GM19023 (cell line): ENCODE results near the gene CNPY1.

Source experiments
- ATAC-seq: cut with Tn5 transposase; IDR thresholded peaks from one replicate; pipeline ENCODE4 v1.9.1; 2021; ENCODE audit warnings: mild to moderate bottlenecking, moderate library complexity; ENCODE audit not compliant: unreplicated experiment

The CNPY1 gene

GRCh38 chr7:155514296-155514695, 32.1 kb downstream of the CNPY1 start:
- ATAC-seq, result no peak

- no peak for ATAC-seq
Measured at GRCh38 chr7:155513543-155514285, 32.6 kb downstream of the CNPY1 start.

GRCh38 chr7:155512246-155512887, 34.0 kb downstream of the CNPY1 start:
- ATAC-seq, result no peak

- no peak for ATAC-seq
Measured at GRCh38 chr7:155511702-155511996, 34.7 kb downstream of the CNPY1 start.

GRCh38 chr7:155510975-155511701, 35.2 kb downstream of the CNPY1 start:
- ATAC-seq, result no peak

GRCh38 chr7:155509725-155510551, 36.4 kb downstream of the CNPY1 start:
- ATAC-seq, result no peak

GRCh38 chr7:155509359-155509724, 37.0 kb downstream of the CNPY1 start:
- no peak for ATAC-seq

- ATAC-seq, result no peak
Measured at GRCh38 chr7:155508376-155509358, 37.7 kb downstream of the CNPY1 start.

GRCh38 chr7:155507576-155507975, 38.8 kb downstream of the CNPY1 start:
- no peak for ATAC-seq

- no peak for ATAC-seq
Measured at GRCh38 chr7:155506854-155507337, 39.5 kb downstream of the CNPY1 start.

- ATAC-seq, result no peak
Measured at GRCh38 chr7:155505422-155505793, 41.0 kb downstream of the CNPY1 start.

- no peak for ATAC-seq
Measured at GRCh38 chr7:155497149-155497901, 49.0 kb downstream of the CNPY1 start.

GRCh38 chr7:155496267-155497005, 49.9 kb downstream of the CNPY1 start:
- no peak for ATAC-seq

GRCh38 chr7:155495440-155496248, 50.7 kb downstream of the CNPY1 start:
- ATAC-seq, result no peak

- ATAC-seq, result no peak
Measured at GRCh38 chr7:155494551-155494950, 51.8 kb downstream of the CNPY1 start.

- ATAC-seq, result no peak
Measured at GRCh38 chr7:155493744-155494538, 52.4 kb downstream of the CNPY1 start.

- no peak for ATAC-seq
Measured at GRCh38 chr7:155491812-155492211, 54.5 kb downstream of the CNPY1 start.
